HepG2 (cell line): ENCODE measurements around the gene BAIAP2L1. TPM values are rescaled to one million over a fixed set of nuclear protein-coding genes. Genes with fewer than 3 reads are reported as not detected.

Experiments used
- ATM ChIP-seq: fragments of 450-650 bp; IDR thresholded peaks from 2 replicates; pipeline ENCODE4 v1.7.1; 2017; ENCODE audit warnings: mild to moderate bottlenecking, borderline replicate concordance
- CREB3 ChIP-seq: sonication (generic); formaldehyde crosslinking; IDR thresholded peaks from 2 replicates; pipeline ENCODE4 v1.5.0; 2020; ENCODE audit warnings: missing genetic modification reagents
- ESRRA ChIP-seq: sonication (generic); formaldehyde crosslinking; IDR thresholded peaks from 2 replicates; pipeline ENCODE4 v1.5.1; 2020; ENCODE audit warnings: mild to moderate bottlenecking, low read depth, missing genetic modification reagents
- EZH2 ChIP-seq: conservative IDR thresholded peaks from 2 replicates; pipeline ENCODE4 v1.6.1; 2012; ENCODE audit warnings: mild to moderate bottlenecking, low read depth, low read length, moderate library complexity
- HNRNPL ChIP-seq: fragments of 200-400 bp; formaldehyde crosslinking; IDR thresholded peaks from 2 replicates; pipeline ENCODE4 v1.6.1; 2017; ENCODE audit warnings: mild to moderate bottlenecking, low read depth, low read length
- HNRNPUL1 ChIP-seq: fragments of 200-400 bp; formaldehyde crosslinking; IDR thresholded peaks from 2 replicates; pipeline ENCODE4 v1.6.1; 2017; ENCODE audit warnings: low read depth, mild to moderate bottlenecking, low read length, moderate library complexity
- HOXA5 ChIP-seq: sonication (generic); formaldehyde crosslinking; IDR thresholded peaks from 2 replicates; pipeline ENCODE4 v1.4.0; 2020; ENCODE audit warnings: missing genetic modification reagents
- KAT7 ChIP-seq: IDR thresholded peaks from 2 replicates; pipeline ENCODE4 v1.6.1; 2018; ENCODE audit warnings: borderline replicate concordance, missing compliant biosample characterization
- KDM5A ChIP-seq: fragments of 200-600 bp; sonication (generic); IDR thresholded peaks from 2 replicates; pipeline ENCODE4 v1.7.0; 2018; ENCODE audit warnings: antibody characterized with exemption, mild to moderate bottlenecking, low read length, borderline replicate concordance
- KLF11 ChIP-seq: IDR thresholded peaks from 2 replicates; pipeline ENCODE4 v1.6.1; 2016; ENCODE audit warnings: missing compliant biosample characterization
- KLF6 ChIP-seq: IDR thresholded peaks from 2 replicates; pipeline ENCODE4 v1.8.0; 2016; ENCODE audit warnings: missing biosample characterization, missing genetic modification reagents
- LBX2 ChIP-seq: sonication (generic); formaldehyde crosslinking; IDR thresholded peaks from 2 replicates; pipeline ENCODE4 v1.5.0; 2020; ENCODE audit warnings: missing genetic modification reagents, mild to moderate bottlenecking, borderline replicate concordance
- MAFK ChIP-seq, 2 experiments: IDR thresholded peaks in 1 of 2; conservative IDR thresholded peaks in 1 of 2; 2 replicates each; pipeline ENCODE4 v1.6.1; 2011; ENCODE audit warnings: improper control_type of control experiment in 2 of 2, low read length in 2 of 2
- NFYB ChIP-seq: sonication (generic); formaldehyde crosslinking; IDR thresholded peaks from 2 replicates; pipeline ENCODE4 v1.4.0; 2020; ENCODE audit warnings: missing genetic modification reagents
- NKX3-1 ChIP-seq: sonication (generic); formaldehyde crosslinking; IDR thresholded peaks from 2 replicates; pipeline ENCODE4 v1.5.0; 2020; ENCODE audit warnings: missing genetic modification reagents
- ZBTB7A ChIP-seq: sonication (generic); formaldehyde crosslinking; IDR thresholded peaks from 2 replicates; pipeline ENCODE4 v1.8.0; 2022; ENCODE audit warnings: mild to moderate bottlenecking, missing genetic modification reagents
- ZNF205 ChIP-seq: IDR thresholded peaks from 2 replicates; pipeline ENCODE4 v1.6.1; 2018; ENCODE audit warnings: missing biosample characterization, missing genetic modification reagents
- ZNF430 ChIP-seq: sonication (generic); formaldehyde crosslinking; IDR thresholded peaks from 2 replicates; pipeline ENCODE4 v1.9.0; 2021; ENCODE audit warnings: mild to moderate bottlenecking, missing genetic modification reagents
- ZNF552 ChIP-seq: sonication (generic); formaldehyde crosslinking; IDR thresholded peaks from 2 replicates; pipeline ENCODE4 v1.9.0; 2022; ENCODE audit warnings: missing genetic modification reagents, mild to moderate bottlenecking, borderline replicate concordance
- ZNF577 ChIP-seq: sonication (generic); formaldehyde crosslinking; IDR thresholded peaks from 2 replicates; pipeline ENCODE4 v1.4.0; 2020; ENCODE audit warnings: mild to moderate bottlenecking, low read depth, missing genetic modification reagents, borderline replicate concordance
- ZNF607 ChIP-seq: sonication (generic); formaldehyde crosslinking; IDR thresholded peaks from 2 replicates; pipeline ENCODE4 v1.5.1; 2020; ENCODE audit warnings: missing genetic modification reagents, mild to moderate bottlenecking, borderline replicate concordance
- ZNF780A ChIP-seq: sonication (generic); formaldehyde crosslinking; IDR thresholded peaks from 2 replicates; pipeline ENCODE4 v1.8.0; 2022; ENCODE audit warnings: mild to moderate bottlenecking, missing genetic modification reagents, moderate library complexity
- polyA plus RNA-seq, 8 experiments: library from polyadenylated mRNA; depleted of rRNA in 3 of 8; stranded (reverse) in 7 of 8; unstranded in 1 of 8; fragments of >200 nt; fragmentation: Illumina TruSeq in 4 of 8; extraction: Trizol in 4 of 8; gene quantifications; 2 replicates each; pipeline versions ENCODE4 v1.2.1 to v1.2.3, GENCODE V29; 2011 to 2016; ENCODE audit warnings: low read depth in 4 of 8, missing spikeins in 1 of 8, mixed read lengths in 1 of 8; ENCODE audit not compliant: insufficient read depth in 1 of 8
- total RNA-seq, 5 experiments: library from RNA; depleted of rRNA; stranded (reverse); fragments of >200 nt; fragmentation: Illumina TruSeq; extraction: Trizol; gene quantifications; 2 replicates each; pipeline ENCODE4 v1.2.3, GENCODE V29; 2016; ENCODE audit warnings: low read depth in 1 of 5
- TF ChIP-seq, protein P1 (sequence below), 2 experiments: sonication (generic) in 1 of 2; formaldehyde crosslinking in 1 of 2; IDR thresholded peaks; 2 replicates each; pipeline versions ENCODE4 v1.5.1 to v1.6.1; 2011 to 2020; ENCODE audit warnings: borderline replicate concordance in 1 of 2, low read depth in 1 of 2, low read length in 1 of 2, mild to moderate bottlenecking in 1 of 2, missing genetic modification reagents in 1 of 2, moderate library complexity in 1 of 2
- TF ChIP-seq, protein P2 (sequence below): IDR thresholded peaks from 2 replicates; pipeline ENCODE4 v1.6.1; 2016; ENCODE audit warnings: missing genetic modification reagents, missing compliant biosample characterization
- TF ChIP-seq, protein P3 (sequence below): fragments of 450-650 bp; IDR thresholded peaks from 2 replicates; pipeline ENCODE4 v1.6.1; 2017

Gene BAIAP2L1
- total and polyA plus RNA-seq, 2 of the 13 experiments (the other 11 are each of a cell fraction or from before 2014, with no cell fraction given) = 13.0 to 21.5 TPM

DNA sequence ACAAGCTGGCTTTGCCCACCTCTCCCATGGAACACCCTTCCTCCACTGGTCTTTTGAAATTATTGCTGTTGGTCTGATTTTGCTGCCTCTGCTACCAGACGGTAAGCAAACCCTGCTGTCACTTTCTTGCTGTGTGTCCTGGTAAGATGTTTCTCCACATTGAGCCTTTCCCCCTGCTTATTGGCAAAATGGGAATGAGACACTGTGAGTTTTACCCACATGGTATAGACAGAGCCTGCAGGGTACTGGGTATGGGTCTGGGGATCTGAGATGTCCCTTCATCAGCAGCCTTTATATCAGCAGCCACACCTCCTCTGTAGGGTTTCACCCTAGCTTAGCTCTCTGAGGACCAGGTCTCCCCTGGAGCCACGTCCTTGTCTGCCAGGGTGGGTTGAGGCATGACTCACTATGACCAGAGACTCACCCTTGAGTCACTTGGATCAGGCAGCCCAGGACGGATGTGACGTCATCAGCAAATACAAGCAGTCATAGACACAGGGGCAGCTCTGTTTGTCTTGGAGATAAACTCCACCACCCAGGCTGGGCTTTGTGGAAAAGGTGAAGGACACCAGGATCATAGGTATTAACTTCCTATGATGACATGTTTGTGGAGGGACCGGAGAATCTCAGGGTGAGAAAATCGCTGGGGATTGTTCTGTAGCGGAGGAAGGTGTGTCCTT lies 17.9 kb upstream of the BAIAP2L1 start (continued):
- TF ChIP-seq, protein P1, sequence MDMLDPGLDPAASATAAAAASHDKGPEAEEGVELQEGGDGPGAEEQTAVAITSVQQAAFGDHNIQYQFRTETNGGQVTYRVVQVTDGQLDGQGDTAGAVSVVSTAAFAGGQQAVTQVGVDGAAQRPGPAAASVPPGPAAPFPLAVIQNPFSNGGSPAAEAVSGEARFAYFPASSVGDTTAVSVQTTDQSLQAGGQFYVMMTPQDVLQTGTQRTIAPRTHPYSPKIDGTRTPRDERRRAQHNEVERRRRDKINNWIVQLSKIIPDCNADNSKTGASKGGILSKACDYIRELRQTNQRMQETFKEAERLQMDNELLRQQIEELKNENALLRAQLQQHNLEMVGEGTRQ (IDR thresholded peaks at IDR 0.05; ENCODE audit: low read depth, low read length) = 0 out of 2 replicates have a peak, but pooled peaks have one; percentile 27
- TF ChIP-seq, protein P1 (CRISPR knock-in tag; IDR thresholded peaks at IDR 0.05; ENCODE audit: borderline replicate concordance) = no peak
- no peak for TF ChIP-seq ZNF552
- 0 out of 2 replicates have a peak, but pooled peaks have one; percentile 32 for TF ChIP-seq ZNF430 (CRISPR knock-in tag)
- peak; percentile 78; the same call in 1 of the 2 replicates for TF ChIP-seq ZNF607
- no peak for TF ChIP-seq KDM5A
- no peak for TF ChIP-seq ATM
- TF ChIP-seq KAT7 (CRISPR knock-in tag) = no peak
- TF ChIP-seq MAFK (conservative IDR thresholded peaks at IDR 0.05 in 1 of 2, IDR thresholded peaks at IDR 0.05 in 1 of 2; ENCODE audit: low read length in 2 of 2) = no peak; a peak in 1 of 4 replicates
- no peak for TF ChIP-seq NKX3-1 (CRISPR knock-in tag)
- TF ChIP-seq CREB3 (CRISPR knock-in tag) = 0 out of 2 replicates have a peak, but pooled peaks have one; percentile 45
- peak; percentile 90 for TF ChIP-seq ESRRA (CRISPR knock-in tag)
- TF ChIP-seq, protein P2, sequence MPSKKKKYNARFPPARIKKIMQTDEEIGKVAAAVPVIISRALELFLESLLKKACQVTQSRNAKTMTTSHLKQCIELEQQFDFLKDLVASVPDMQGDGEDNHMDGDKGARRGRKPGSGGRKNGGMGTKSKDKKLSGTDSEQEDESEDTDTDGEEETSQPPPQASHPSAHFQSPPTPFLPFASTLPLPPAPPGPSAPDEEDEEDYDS (CRISPR knock-in tag) = peak; percentile 67; the same call in 1 of the 2 replicates
- no peak for TF ChIP-seq EZH2
- TF ChIP-seq ZBTB7A (CRISPR knock-in tag) = peak; percentile 20; the same call in 1 of the 2 replicates
- peak; percentile 76; the same call in 1 of the 2 replicates for TF ChIP-seq ZNF780A
- TF ChIP-seq ZNF577 (CRISPR knock-in tag) = no peak
- TF ChIP-seq HNRNPL = no peak
- TF ChIP-seq, protein P3, sequence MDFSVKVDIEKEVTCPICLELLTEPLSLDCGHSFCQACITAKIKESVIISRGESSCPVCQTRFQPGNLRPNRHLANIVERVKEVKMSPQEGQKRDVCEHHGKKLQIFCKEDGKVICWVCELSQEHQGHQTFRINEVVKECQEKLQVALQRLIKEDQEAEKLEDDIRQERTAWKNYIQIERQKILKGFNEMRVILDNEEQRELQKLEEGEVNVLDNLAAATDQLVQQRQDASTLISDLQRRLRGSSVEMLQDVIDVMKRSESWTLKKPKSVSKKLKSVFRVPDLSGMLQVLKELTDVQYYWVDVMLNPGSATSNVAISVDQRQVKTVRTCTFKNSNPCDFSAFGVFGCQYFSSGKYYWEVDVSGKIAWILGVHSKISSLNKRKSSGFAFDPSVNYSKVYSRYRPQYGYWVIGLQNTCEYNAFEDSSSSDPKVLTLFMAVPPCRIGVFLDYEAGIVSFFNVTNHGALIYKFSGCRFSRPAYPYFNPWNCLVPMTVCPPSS = no peak
- TF ChIP-seq HNRNPUL1 = no peak
- TF ChIP-seq HOXA5 (CRISPR knock-in tag) = peak; percentile 70; the same call in 1 of the 2 replicates
- no peak for TF ChIP-seq KLF11
- TF ChIP-seq KLF6 (CRISPR knock-in tag) = peak; percentile 76; the same call in 1 of the 2 replicates
- TF ChIP-seq NFYB (CRISPR knock-in tag) = no peak
- no peak for TF ChIP-seq LBX2 (CRISPR knock-in tag)
- peak; percentile 47; the same call in 1 of the 2 replicates for TF ChIP-seq ZNF205 (CRISPR knock-in tag)
